Mesothelial cell of epicardium (in vitro differentiated cells): ENCODE data around the gene MYO5B. TPM values are rescaled to one million over a fixed set of nuclear protein-coding genes. Genes with fewer than 3 reads are reported as not detected.
A peak's percentile ranks its signal among the peaks of the same experiment; 100 is the strongest.

ENCODE experiments used
- DNase-seq, 2 experiments: peaks; one replicate each; pipeline ENCODE4 v3.0.0; 2021; ENCODE audit warnings: low spot score in 2 of 2; ENCODE audit not compliant: unreplicated experiment in 2 of 2
- H3K27ac Mint-ChIP-seq: 2 replicates; pipeline ENCODE4 v1.8.0; 2021; ENCODE audit warnings: mixed read lengths
- H3K27me3 Mint-ChIP-seq: 2 replicates; pipeline ENCODE4 v1.8.0; 2021; ENCODE audit warnings: low read depth, mixed read lengths
- H3K36me3 Mint-ChIP-seq: 2 replicates; pipeline ENCODE4 v1.8.0; 2021; ENCODE audit warnings: mixed read lengths
- H3K4me1 Mint-ChIP-seq: 2 replicates; pipeline ENCODE4 v1.8.0; 2021; ENCODE audit warnings: mixed read lengths
- H3K4me3 Mint-ChIP-seq: 2 replicates; pipeline ENCODE4 v1.8.0; 2021; ENCODE audit warnings: mild to moderate bottlenecking, moderate library complexity, mixed read lengths
- H3K9me3 Mint-ChIP-seq: 2 replicates; pipeline ENCODE4 v1.8.0; 2021; ENCODE audit warnings: mixed read lengths
- CTCF ChIP-seq: fragments of 200-600 bp; sonication (generic); IDR thresholded peaks from one replicate; pipeline ENCODE4 v1.5.0; 2021; ENCODE audit warnings: antibody characterized with exemption; ENCODE audit not compliant: unreplicated experiment
- total RNA-seq: library from RNA; stranded (reverse); gene quantifications from 3 replicates; pipeline ENCODE4 v1.2.1, GENCODE V29; 2021

Gene MYO5B
- total RNA-seq, 1 donor from 2014 or later = 15.1 TPM

DNA sequence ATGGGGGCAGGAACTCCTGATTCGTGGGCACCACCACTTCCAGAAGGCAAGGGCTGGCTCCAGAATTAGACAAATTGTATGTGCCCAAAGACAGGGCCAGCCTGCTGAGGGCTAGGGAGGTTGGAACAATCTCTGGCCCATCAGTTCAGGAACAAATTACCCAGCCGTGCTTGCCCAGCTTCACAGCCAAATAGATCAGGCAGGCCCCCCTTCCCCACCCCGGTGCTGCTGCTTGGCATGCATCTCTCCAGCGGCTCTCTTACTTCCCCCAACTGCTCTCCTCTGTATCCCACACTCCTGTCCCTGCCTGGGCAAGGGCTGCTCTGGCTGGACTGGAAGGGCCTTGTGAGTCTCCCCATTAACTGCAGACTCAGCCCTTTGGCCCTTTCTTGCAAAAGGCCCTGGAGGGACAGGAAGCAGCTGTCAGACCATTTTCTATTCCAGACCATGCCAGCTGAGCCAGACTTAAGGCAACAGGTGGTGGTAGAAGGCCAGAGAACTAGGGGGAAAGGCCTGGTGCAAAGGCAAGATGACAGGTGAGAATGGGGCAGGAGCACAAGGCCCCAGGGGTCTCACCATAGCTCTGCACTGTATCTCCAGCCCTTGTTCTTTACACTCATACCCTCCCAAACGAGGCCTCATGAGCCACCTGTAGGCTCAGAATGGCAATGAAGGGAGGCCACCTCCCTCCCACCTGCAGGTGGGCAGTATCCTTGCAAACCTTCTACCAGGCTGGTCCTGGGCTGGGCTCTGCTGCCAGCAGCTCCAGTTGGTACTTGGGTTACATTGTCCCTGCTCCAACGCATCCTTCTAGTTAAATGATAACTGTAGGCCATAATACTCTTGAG is 350.9 kb downstream of the MYO5B start:
- H3K9me3 Mint-ChIP-seq = no peaks in the 10 kb centered on the region
- H3K36me3 Mint-ChIP-seq = peaks cover under 1% of the 10 kb centered on the region

DNA sequence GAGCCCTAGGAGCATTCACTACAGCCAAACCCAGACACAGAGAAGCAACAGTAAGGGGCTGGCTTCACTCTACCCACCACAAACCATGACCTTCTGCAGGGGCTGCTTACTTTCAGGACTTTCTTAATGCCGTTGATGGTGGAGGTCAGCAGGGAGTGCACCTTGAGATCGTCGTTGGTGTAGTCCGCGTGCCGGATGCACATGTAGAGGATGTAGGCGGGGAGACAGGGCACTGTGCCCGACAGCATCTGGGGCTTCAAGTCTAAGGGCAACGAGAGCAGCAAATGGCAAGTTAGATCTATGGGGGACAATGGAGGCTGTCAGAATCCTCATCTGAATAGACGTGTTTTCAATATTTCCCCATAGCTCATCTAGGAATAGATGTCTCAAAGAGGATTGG is 351.8 kb downstream of the MYO5B start:
- H3K4me3 Mint-ChIP-seq = no peak overlapping the region

More for the DNA sequence above, 350.9 kb downstream of the MYO5B start:
- DNase-seq = no peak
- H3K4me1 Mint-ChIP-seq = peaks cover 3% of the 10 kb centered on the region
- H3K27ac Mint-ChIP-seq = no peak overlapping the region
- no peak overlapping the region for H3K4me3 Mint-ChIP-seq
- TF ChIP-seq CTCF = no peak
- no peaks in the 10 kb centered on the region for H3K27me3 Mint-ChIP-seq

DNA sequence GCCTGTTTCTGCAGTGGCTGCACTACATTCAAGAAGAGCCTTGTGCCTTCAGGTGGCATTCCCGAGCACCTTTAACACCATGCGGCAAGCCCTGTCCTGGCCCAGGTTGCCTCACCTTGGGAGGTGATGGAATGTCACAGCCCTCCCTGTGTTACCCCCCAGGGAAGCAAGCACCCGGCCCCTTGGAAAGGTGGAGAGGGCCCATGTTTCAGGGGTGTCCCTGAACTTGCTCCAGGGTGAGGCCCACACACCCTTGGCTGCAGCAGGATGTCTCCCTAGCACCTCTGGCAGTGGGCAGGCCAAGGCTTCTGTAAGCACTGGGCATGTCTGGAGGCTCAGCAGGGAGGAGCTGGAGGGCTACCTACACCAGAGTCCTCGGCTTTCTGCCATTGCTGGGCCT is 352.3 kb downstream of the MYO5B start:
- DNase-seq = peak in 1 of 2 experiments; percentile 35
- Mint-ChIP-seq H3K27me3 (no peaks in the 10 kb centered on the region), H3K27ac (no peak overlapping the region), H3K4me1 (peaks cover 3% of the 10 kb centered on the region), H3K9me3 (no peaks in the 10 kb centered on the region), H3K4me3 (no peak overlapping the region), H3K36me3 (peaks cover 1% of the 10 kb centered on the region)
- no peak for TF ChIP-seq CTCF

More for the DNA sequence above, 351.8 kb downstream of the MYO5B start:
- no peak for TF ChIP-seq CTCF
- Mint-ChIP-seq H3K4me1 (peaks cover 3% of the 10 kb centered on the region), H3K27me3 (no peaks in the 10 kb centered on the region), H3K9me3 (no peaks in the 10 kb centered on the region), H3K27ac (no peak overlapping the region), H3K36me3 (peaks cover 1% of the 10 kb centered on the region)
- DNase-seq = no peak

- H3K27ac Mint-ChIP-seq = no peak overlapping the region
Measured at GRCh38 chr18:49841236-49842217, 353.4 kb downstream of the MYO5B start.

More at GRCh38 chr18:49841236-49842217, 353.4 kb downstream of the MYO5B start:
- no peaks in the 10 kb centered on the region for H3K9me3 Mint-ChIP-seq
- H3K4me1 Mint-ChIP-seq = peaks cover 3% of the 10 kb centered on the region
- no peak for DNase-seq
- H3K4me3 Mint-ChIP-seq = no peak overlapping the region
- no peak for TF ChIP-seq CTCF
- no peaks in the 10 kb centered on the region for H3K27me3 Mint-ChIP-seq
- peaks cover 4% of the 10 kb centered on the region for H3K36me3 Mint-ChIP-seq
